ENCODE data around the gene CALHM5. TPM values are rescaled to one million over a fixed set of nuclear protein-coding genes. Genes with fewer than 3 reads are reported as not detected.

Gene CALHM5
- total RNA-seq, 1 experiment from 2014 or later, result not detected

GRCh38 chr6:116472706-116473105 lies 38.7 kb upstream of the CALHM5 start:
- H3K9me2 ChIP-seq (replicated peaks; ENCODE audit: low read length), result no peaks in the 10 kb centered on the region
- H4K20me1 ChIP-seq (ENCODE audit: low read length), result no peaks in the 10 kb centered on the region
- TF ChIP-seq EZH2 (IDR thresholded peaks at IDR 0.05; ENCODE audit: low read length, unreplicated experiment), result no peak
- no peak for TF ChIP-seq EZH2phosphoT487 (IDR thresholded peaks at IDR 0.05; ENCODE audit: borderline replicate concordance, low read length)
- TF ChIP-seq CTCF (conservative IDR thresholded peaks at IDR 0.05; ENCODE audit: low read depth, low read length), result no peak
- H3K4me3 ChIP-seq (ENCODE audit: low read length), result no peak overlapping the region
- no peaks in the 10 kb centered on the region for H3K27me3 ChIP-seq (ENCODE audit: low read length)
- no peak overlapping the region for H3K4me2 ChIP-seq (ENCODE audit: low read length)
- ATAC-seq, result no peak
- H3K9me3 ChIP-seq (ENCODE audit: low read length), result no peaks in the 10 kb centered on the region
- H3K9ac ChIP-seq (ENCODE audit: low read length), result no peak overlapping the region
- no TSS peak for BruUV-seq (replicated peaks)
- ChIA-PET POLR2A (ENCODE audit: unreplicated experiment) (no interaction called here), CTCF (no interaction called here)
- no peak for DNase-seq
- H2AFZ ChIP-seq (ENCODE audit: low read length), result no peak overlapping the region
- no peak overlapping the region for H3K27ac ChIP-seq (ENCODE audit: low read length)
- H3K79me2 ChIP-seq (ENCODE audit: low read length), result no peaks in the 10 kb centered on the region
- no peaks in the 10 kb centered on the region for H3F3A ChIP-seq (ENCODE audit: low read length, unreplicated experiment)
- intact Hi-C loops (cut with micrococcal nuclease), result no loop called here
- H3K4me1 ChIP-seq (ENCODE audit: insufficient read depth, low read length), result no peaks in the 10 kb centered on the region
- no peaks in the 10 kb centered on the region for H3K36me3 ChIP-seq (ENCODE audit: low read depth, low read length)

- ChIA-PET POLR2A (ENCODE audit: unreplicated experiment) (no interaction called here), CTCF (no interaction called here)
- no peaks in the 10 kb centered on the region for H3K9me2 ChIP-seq (replicated peaks; ENCODE audit: low read length)
- H3K4me3 ChIP-seq (ENCODE audit: low read length), result no peak overlapping the region
- no peak overlapping the region for H3K9ac ChIP-seq (ENCODE audit: low read length)
- H3K9me3 ChIP-seq (ENCODE audit: low read length), result no peaks in the 10 kb centered on the region
- no peak overlapping the region for H3K4me2 ChIP-seq (ENCODE audit: low read length)
- BruUV-seq (replicated peaks), result no TSS peak
- ATAC-seq (no peak), DNase-seq (no peak)
- no peaks in the 10 kb centered on the region for H3F3A ChIP-seq (ENCODE audit: low read length, unreplicated experiment)
- no peak overlapping the region for H3K27ac ChIP-seq (ENCODE audit: low read length)
- H3K4me1 ChIP-seq (ENCODE audit: insufficient read depth, low read length), result no peaks in the 10 kb centered on the region
- TF ChIP-seq EZH2phosphoT487 (IDR thresholded peaks at IDR 0.05; ENCODE audit: borderline replicate concordance, low read length) (no peak), EZH2 (IDR thresholded peaks at IDR 0.05; ENCODE audit: low read length, unreplicated experiment) (no peak), CTCF (conservative IDR thresholded peaks at IDR 0.05; ENCODE audit: low read depth, low read length) (no peak)
- no peaks in the 10 kb centered on the region for H3K27me3 ChIP-seq (ENCODE audit: low read length)
- no peaks in the 10 kb centered on the region for H3K79me2 ChIP-seq (ENCODE audit: low read length)
- no peaks in the 10 kb centered on the region for H3K36me3 ChIP-seq (ENCODE audit: low read depth, low read length)
- H4K20me1 ChIP-seq (ENCODE audit: low read length), result no peaks in the 10 kb centered on the region
- no peak overlapping the region for H2AFZ ChIP-seq (ENCODE audit: low read length)
- intact Hi-C loops (cut with micrococcal nuclease), result no loop called here
Measured at GRCh38 chr6:116475141-116475540, 36.3 kb upstream of the CALHM5 start.

GRCh38 chr6:116476002-116476678 lies 35.3 kb upstream of the CALHM5 start:
- CTCF ChIA-PET, result no interaction called here
- no peak for ATAC-seq

More at GRCh38 chr6:116476002-116476678, 35.3 kb upstream of the CALHM5 start:
- POLR2A ChIA-PET (ENCODE audit: unreplicated experiment), result no interaction called here
- no peaks in the 10 kb centered on the region for H3F3A ChIP-seq (ENCODE audit: low read length, unreplicated experiment)
- no peaks in the 10 kb centered on the region for H3K9me3 ChIP-seq (ENCODE audit: low read length)
- no peaks in the 10 kb centered on the region for H3K36me3 ChIP-seq (ENCODE audit: low read depth, low read length)
- DNase-seq, result no peak
- no peaks in the 10 kb centered on the region for H4K20me1 ChIP-seq (ENCODE audit: low read length)
- no peaks in the 10 kb centered on the region for H3K4me1 ChIP-seq (ENCODE audit: insufficient read depth, low read length)
- BruUV-seq (replicated peaks), result no TSS peak
- H3K9me2 ChIP-seq (replicated peaks; ENCODE audit: low read length), result no peaks in the 10 kb centered on the region
- no peak overlapping the region for H3K4me3 ChIP-seq (ENCODE audit: low read length)
- no peak overlapping the region for H3K27ac ChIP-seq (ENCODE audit: low read length)
- H3K4me2 ChIP-seq (ENCODE audit: low read length), result no peak overlapping the region
- intact Hi-C loops (cut with micrococcal nuclease), result no loop called here
- no peak overlapping the region for H2AFZ ChIP-seq (ENCODE audit: low read length)
- no peaks in the 10 kb centered on the region for H3K79me2 ChIP-seq (ENCODE audit: low read length)
- TF ChIP-seq EZH2phosphoT487 (IDR thresholded peaks at IDR 0.05; ENCODE audit: borderline replicate concordance, low read length), result no peak
- no peak for TF ChIP-seq EZH2 (IDR thresholded peaks at IDR 0.05; ENCODE audit: low read length, unreplicated experiment)
- no peak for TF ChIP-seq CTCF (conservative IDR thresholded peaks at IDR 0.05; ENCODE audit: low read depth, low read length)
- H3K27me3 ChIP-seq (ENCODE audit: low read length), result no peaks in the 10 kb centered on the region
- no peak overlapping the region for H3K9ac ChIP-seq (ENCODE audit: low read length)

All from PC-3 (cell line).